ENCODE results near the gene DDX28. TPM values are rescaled to one million over a fixed set of nuclear protein-coding genes. Genes with fewer than 3 reads are reported as not detected.
A peak's percentile ranks its signal among the peaks of the same experiment; 100 is the strongest.
"Not testable (repeated sequence)": the region's sequence is repeated elsewhere in the genome, so short reads cannot be mapped to it uniquely, and the experiment has no call there.

Gene DDX28
- total and polyA plus RNA-seq, 2 of the 8 experiments (the other 6 are each of a cell fraction or from before 2014, with no cell fraction given) = 16.8 to 28.1 TPM

GRCh38 chr16:67998779-67999688, 24.0 kb downstream of the DDX28 start, which contains the start of gene DPEP2:
Gene DPEP2 (minus strand): TSS chr16:67999484. CDS start chr16:67993212, 6,272 bp downstream.
- H2AK5ac ChIP-seq (ENCODE audit: low read depth, low read length); H3K27me3 ChIP-seq (replicated peaks in 1 of 4; ENCODE audit: control insufficient read depth in 3 of 4, extremely low read depth in 1 of 4, insufficient read depth in 3 of 4, low read length in 3 of 4); H3K4me1 ChIP-seq (replicated peaks in 1 of 4; ENCODE audit: control insufficient read depth in 3 of 4, insufficient read depth in 4 of 4, low read length in 3 of 4); DNase-seq (ENCODE audit: low read depth in 1 of 2, low spot score in 2 of 2); H3K9me3 ChIP-seq (ENCODE audit: insufficient read depth in 2 of 2, low read depth in 1 of 2, low read length in 1 of 2); H3K79me2 ChIP-seq (ENCODE audit: control insufficient read depth in 1 of 2, insufficient read depth in 2 of 2, low read length in 2 of 2); H2AFZ ChIP-seq (ENCODE audit: low read length); H3K14ac ChIP-seq (ENCODE audit: insufficient read length); H3K9ac ChIP-seq (replicated peaks in 1 of 4; ENCODE audit: extremely low read depth in 1 of 4, low read depth in 3 of 4, low read length in 3 of 4); H4K5ac ChIP-seq (ENCODE audit: insufficient read length, low read depth, low read length); H3K18ac ChIP-seq (ENCODE audit: extremely low read depth, low read length); H2BK20ac ChIP-seq (ENCODE audit: low read length); H2BK120ac ChIP-seq (replicated peaks; ENCODE audit: low read depth, low read length); H3K23me2 ChIP-seq (ENCODE audit: low read depth, low read length); H2BK12ac ChIP-seq (ENCODE audit: low read depth, low read length); H4K91ac ChIP-seq (replicated peaks; ENCODE audit: insufficient read length, low read length); H3K4ac ChIP-seq (replicated peaks; ENCODE audit: insufficient read length, low read depth, low read length); FAIRE-seq; H3K4me2 ChIP-seq (ENCODE audit: insufficient read depth in 1 of 2, low read depth in 2 of 2, low read length in 2 of 2); H2BK5ac ChIP-seq (ENCODE audit: low read depth, low read length); H3K56ac ChIP-seq (replicated peaks; ENCODE audit: insufficient read length, low read depth, low read length); H3K79me1 ChIP-seq (ENCODE audit: low read depth, low read length); H3K4me3 ChIP-seq (ENCODE audit: extremely low read depth in 1 of 4, insufficient read depth in 2 of 4, low read depth in 3 of 4, low read length in 4 of 4); H3K36me3 ChIP-seq (ENCODE audit: control insufficient read depth in 2 of 4, insufficient read depth in 4 of 4, low read length in 3 of 4); H4K20me1 ChIP-seq (replicated peaks in 1 of 2; ENCODE audit: control insufficient read depth in 1 of 2, insufficient read depth in 2 of 2, low read length in 2 of 2); H4K8ac ChIP-seq (ENCODE audit: extremely low read depth, insufficient read depth, low read length); H3K23ac ChIP-seq (ENCODE audit: insufficient read length); H3K27ac ChIP-seq (ENCODE audit: low read depth, low read length): not testable (repeated sequence)
- POLR2A ChIA-PET (ENCODE audit: partially characterized antibody) = interaction anchor here (0.9 to 2.5 kb wide), 5 partner anchors 17 to 64 kb away, joined by 3 to 19 read pairs (median 3); partner anchors contain the start of genes DDX28 and DUS2
- H2BK15ac ChIP-seq (ENCODE audit: low read length) = 0 out of 2 replicates have a peak within 1 kb of the TSS, but pooled peaks have one; percentile 88
- CTCF ChIA-PET (ENCODE audit: partially characterized antibody) = interaction anchor here (0.7 to 3.8 kb wide), 15 partner anchors 9 to 115 kb away, joined by 3 to 17 read pairs (median 4); partner anchors contain the start of genes DPEP2NB, DPEP3 and NRN1L
- WGBS, 2 experiments (ENCODE audit: extremely low coverage in 1 of 2, insufficient coverage in 1 of 2, insufficient read length in 1 of 2, insufficient replicate concordance in 2 of 2, low coverage in 1 of 2, low lambda C conversion rate in 2 of 2, missing lambda C conversion rate in 1 of 2) = 89% methylated on average over 17 of the region's 18 CpGs; no CpG with 5 or more reads in 1 of the 2 experiments
- 0 out of 2 replicates have a peak, but pooled peaks have one; percentile 8 for TF ChIP-seq TBP (IDR thresholded peaks at IDR 0.05; ENCODE audit: low read depth, low read length)
